Ishikawa (cell line): ENCODE results near the gene PSMG4.

Experiments
- CEBPB ChIP-seq: IDR thresholded peaks from 2 replicates; pipeline ENCODE4 v1.6.1; 2012
- CREB1 ChIP-seq: IDR thresholded peaks from 2 replicates; pipeline ENCODE4 v1.6.1; 2012; ENCODE audit warnings: low read depth
- EGR1 ChIP-seq: IDR thresholded peaks from 2 replicates; pipeline ENCODE4 v1.6.1; 2012
- EP300 ChIP-seq: IDR thresholded peaks from 2 replicates; pipeline ENCODE4 v1.6.1; 2012; ENCODE audit warnings: borderline replicate concordance
- FOXM1 ChIP-seq: IDR thresholded peaks from 2 replicates; pipeline ENCODE4 v1.6.1; 2012; ENCODE audit warnings: low read depth, borderline replicate concordance
- NFIC ChIP-seq: IDR thresholded peaks from 2 replicates; pipeline ENCODE4 v1.6.1; 2012
- RAD21 ChIP-seq: IDR thresholded peaks from 2 replicates; pipeline ENCODE4 v1.6.1; 2012; ENCODE audit warnings: low read depth
- TAF1 ChIP-seq: IDR thresholded peaks from 2 replicates; pipeline ENCODE4 v1.6.1; 2012; ENCODE audit warnings: low read depth, mild to moderate bottlenecking
- TCF12 ChIP-seq: IDR thresholded peaks from 2 replicates; pipeline ENCODE4 v1.6.1; 2012; ENCODE audit warnings: low read depth
- TEAD4 ChIP-seq: IDR thresholded peaks from 2 replicates; pipeline ENCODE4 v1.6.1; 2012
- USF1 ChIP-seq: IDR thresholded peaks from 2 replicates; pipeline ENCODE4 v1.6.1; 2012
- YY1 ChIP-seq: IDR thresholded peaks from 2 replicates; pipeline ENCODE4 v1.6.1; 2012; ENCODE audit warnings: low read depth
- ZBTB7A ChIP-seq: IDR thresholded peaks from 2 replicates; pipeline ENCODE4 v1.6.1; 2012; ENCODE audit warnings: low read depth
- TF ChIP-seq, protein P1 (sequence below): IDR thresholded peaks from 2 replicates; pipeline ENCODE4 v1.6.1; 2012
- TF ChIP-seq, protein P2 (sequence below): IDR thresholded peaks from 2 replicates; pipeline ENCODE4 v1.6.1; 2012; ENCODE audit warnings: low read depth, mild to moderate bottlenecking

The PSMG4 gene

DNA sequence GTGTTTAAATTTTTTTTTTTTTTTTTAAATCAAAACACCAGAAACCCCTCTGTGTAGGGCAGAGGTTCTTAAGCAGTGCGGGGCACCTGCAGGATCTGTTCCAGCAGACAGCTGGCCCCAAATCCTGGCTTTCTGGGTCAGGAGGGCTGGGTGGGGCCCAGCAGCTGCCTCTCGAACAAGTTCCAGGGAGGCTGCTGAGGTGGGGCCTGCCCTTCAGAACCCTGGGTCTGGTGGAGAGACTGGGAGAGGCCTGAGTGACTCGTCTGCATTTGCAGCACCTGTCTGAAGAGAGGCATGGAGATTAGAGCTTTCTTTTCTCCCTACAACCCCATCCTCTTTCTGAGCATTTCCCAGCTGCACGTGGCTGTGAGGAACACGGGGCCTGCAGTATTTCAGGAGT, 8.4 kb downstream of the PSMG4 start:
- TF ChIP-seq FOXM1, result no peak
- TF ChIP-seq TEAD4, result no peak
- no peak for TF ChIP-seq TAF1
- TF ChIP-seq USF1, result no peak
- no peak for TF ChIP-seq EGR1
- TF ChIP-seq CREB1, result no peak
- TF ChIP-seq, protein P1, sequence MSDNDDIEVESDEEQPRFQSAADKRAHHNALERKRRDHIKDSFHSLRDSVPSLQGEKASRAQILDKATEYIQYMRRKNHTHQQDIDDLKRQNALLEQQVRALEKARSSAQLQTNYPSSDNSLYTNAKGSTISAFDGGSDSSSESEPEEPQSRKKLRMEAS, result no peak
- no peak for TF ChIP-seq CEBPB
- TF ChIP-seq YY1, result no peak
- TF ChIP-seq, protein P2, sequence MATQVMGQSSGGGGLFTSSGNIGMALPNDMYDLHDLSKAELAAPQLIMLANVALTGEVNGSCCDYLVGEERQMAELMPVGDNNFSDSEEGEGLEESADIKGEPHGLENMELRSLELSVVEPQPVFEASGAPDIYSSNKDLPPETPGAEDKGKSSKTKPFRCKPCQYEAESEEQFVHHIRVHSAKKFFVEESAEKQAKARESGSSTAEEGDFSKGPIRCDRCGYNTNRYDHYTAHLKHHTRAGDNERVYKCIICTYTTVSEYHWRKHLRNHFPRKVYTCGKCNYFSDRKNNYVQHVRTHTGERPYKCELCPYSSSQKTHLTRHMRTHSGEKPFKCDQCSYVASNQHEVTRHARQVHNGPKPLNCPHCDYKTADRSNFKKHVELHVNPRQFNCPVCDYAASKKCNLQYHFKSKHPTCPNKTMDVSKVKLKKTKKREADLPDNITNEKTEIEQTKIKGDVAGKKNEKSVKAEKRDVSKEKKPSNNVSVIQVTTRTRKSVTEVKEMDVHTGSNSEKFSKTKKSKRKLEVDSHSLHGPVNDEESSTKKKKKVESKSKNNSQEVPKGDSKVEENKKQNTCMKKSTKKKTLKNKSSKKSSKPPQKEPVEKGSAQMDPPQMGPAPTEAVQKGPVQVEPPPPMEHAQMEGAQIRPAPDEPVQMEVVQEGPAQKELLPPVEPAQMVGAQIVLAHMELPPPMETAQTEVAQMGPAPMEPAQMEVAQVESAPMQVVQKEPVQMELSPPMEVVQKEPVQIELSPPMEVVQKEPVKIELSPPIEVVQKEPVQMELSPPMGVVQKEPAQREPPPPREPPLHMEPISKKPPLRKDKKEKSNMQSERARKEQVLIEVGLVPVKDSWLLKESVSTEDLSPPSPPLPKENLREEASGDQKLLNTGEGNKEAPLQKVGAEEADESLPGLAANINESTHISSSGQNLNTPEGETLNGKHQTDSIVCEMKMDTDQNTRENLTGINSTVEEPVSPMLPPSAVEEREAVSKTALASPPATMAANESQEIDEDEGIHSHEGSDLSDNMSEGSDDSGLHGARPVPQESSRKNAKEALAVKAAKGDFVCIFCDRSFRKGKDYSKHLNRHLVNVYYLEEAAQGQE, result no peak

DNA sequence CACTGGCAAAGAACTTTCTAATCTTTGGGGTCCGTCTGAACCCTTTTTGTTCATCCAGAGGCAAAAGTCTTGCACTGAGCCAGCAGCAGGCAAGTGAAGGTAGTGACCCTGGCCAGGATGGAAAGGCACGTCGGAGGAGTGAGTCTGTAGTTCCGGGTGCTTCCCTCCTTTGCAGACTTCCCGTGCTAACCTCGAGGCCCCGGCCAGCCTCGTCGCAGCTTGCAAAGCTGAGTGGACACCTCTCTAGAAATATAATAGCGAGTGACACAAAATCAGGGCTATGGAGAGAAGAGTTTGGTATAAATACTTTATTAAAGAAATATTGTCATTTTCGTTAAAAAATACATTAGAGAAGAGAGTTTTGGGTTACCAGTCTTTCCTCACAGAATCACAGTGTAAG, 9.9 kb downstream of the PSMG4 start:
- TF ChIP-seq CREB1 (no peak), USF1 (no peak), EGR1 (no peak), TEAD4 (no peak), RAD21 (no peak), NFIC (no peak), TAF1 (no peak), FOXM1 (no peak), YY1 (no peak), CEBPB (no peak), ZBTB7A (no peak), EP300 (no peak), TCF12 (no peak)
- TF ChIP-seq, protein P1, result no peak
- TF ChIP-seq, protein P2, result no peak

DNA sequence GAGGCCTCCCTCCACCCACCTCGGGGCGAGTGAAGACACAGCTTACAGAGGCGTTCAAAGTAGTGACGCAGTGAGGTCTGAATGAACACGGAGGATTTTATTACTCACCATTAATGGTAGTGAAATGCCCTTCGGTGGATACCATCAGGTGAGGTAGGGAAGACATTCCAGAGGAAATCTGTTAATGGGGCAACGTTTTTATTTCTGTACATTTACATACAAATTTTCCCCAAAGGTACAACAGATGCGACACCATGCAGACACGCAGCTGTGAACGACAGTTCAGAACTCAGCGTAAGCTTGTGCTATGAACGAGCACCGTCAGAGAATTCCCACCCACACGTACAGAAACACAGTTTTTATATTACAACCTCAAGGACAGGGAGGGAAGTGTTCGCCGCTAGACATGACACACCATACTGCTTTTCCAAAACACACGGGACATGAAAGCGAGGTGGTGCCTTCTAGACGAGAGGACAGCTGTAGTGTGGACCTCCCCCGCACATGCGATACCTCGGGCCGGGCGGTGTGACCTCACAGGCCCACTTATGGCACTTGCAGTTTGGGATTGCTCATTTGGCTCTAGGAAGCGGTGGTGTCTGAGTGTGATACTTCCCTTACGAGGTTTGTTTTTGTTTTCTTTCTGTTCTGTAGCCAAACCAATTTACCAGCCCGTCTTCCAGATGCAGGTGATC, 10.7 kb downstream of the PSMG4 start:
- TF ChIP-seq EGR1, result no peak
- no peak for TF ChIP-seq TAF1
- TF ChIP-seq ZBTB7A, result no peak
- TF ChIP-seq, protein P2, result no peak
- TF ChIP-seq NFIC, result no peak
- TF ChIP-seq TEAD4, result no peak
- TF ChIP-seq YY1, result no peak
- TF ChIP-seq, protein P1, result no peak
- TF ChIP-seq EP300, result no peak
- no peak for TF ChIP-seq CREB1
- no peak for TF ChIP-seq FOXM1

DNA sequence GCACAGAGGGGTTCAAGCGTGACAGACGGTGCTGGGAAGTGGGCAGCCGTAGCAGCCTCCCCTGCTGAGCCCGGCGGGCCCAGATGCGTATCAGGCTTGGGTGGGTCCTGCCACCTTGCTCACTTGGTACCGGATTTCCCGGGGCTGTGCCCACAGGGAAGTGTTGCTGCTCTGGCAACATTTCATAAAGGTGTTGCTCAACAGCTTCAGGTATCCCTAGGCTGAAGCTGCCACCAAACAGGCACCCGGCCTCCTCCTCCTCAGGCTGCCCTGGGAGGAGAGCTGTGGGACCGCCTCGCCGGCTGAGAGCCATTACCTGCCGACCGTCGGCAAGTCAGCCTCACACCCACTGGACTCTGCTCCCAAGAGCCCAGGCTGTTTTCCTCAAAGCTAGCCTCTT, 11.5 kb downstream of the PSMG4 start:
- TF ChIP-seq EGR1 (no peak), YY1 (no peak), RAD21 (no peak), TAF1 (no peak), USF1 (no peak), NFIC (no peak), EP300 (no peak), TEAD4 (no peak), ZBTB7A (no peak), TCF12 (no peak), CEBPB (no peak), CREB1 (no peak)
- TF ChIP-seq, protein P1, result no peak
- TF ChIP-seq, protein P2, result no peak
